Measurements from ENCODE around the gene PI4KA. TPM values are rescaled to one million over a fixed set of nuclear protein-coding genes. Genes with fewer than 3 reads are reported as not detected.
"Not testable (repeated sequence)": the region's sequence is repeated elsewhere in the genome, so short reads cannot be mapped to it uniquely, and the experiment has no call there.

Gene PI4KA
- total RNA-seq, 1 donor from 2014 or later, result 140 TPM

- DNase-seq (ENCODE audit: low spot score, unreplicated experiment), result peak; percentile 22
- H3K4me3 Mint-ChIP-seq (ENCODE audit: low read depth), result peak overlapping the region; percentile 29
- not testable (repeated sequence) for H3K36me3 Mint-ChIP-seq (ENCODE audit: insufficient read depth); H3K4me1 Mint-ChIP-seq (ENCODE audit: low read depth); H3K27ac Mint-ChIP-seq; H3K9me3 Mint-ChIP-seq (ENCODE audit: low read depth)
- TF ChIP-seq CTCF (IDR thresholded peaks at IDR 0.05; ENCODE audit: unreplicated experiment), result peak; percentile 36
- peaks cover 16% of the 10 kb centered on the region for H3K27me3 Mint-ChIP-seq
Observed at GRCh38 chr22:20703816-20704609, 154.6 kb downstream of the PI4KA start.

- not testable (repeated sequence) for H3K4me1 Mint-ChIP-seq (ENCODE audit: low read depth); DNase-seq (ENCODE audit: low spot score, unreplicated experiment); H3K36me3 Mint-ChIP-seq (ENCODE audit: insufficient read depth); H3K9me3 Mint-ChIP-seq (ENCODE audit: low read depth)
- H3K27me3 Mint-ChIP-seq, result peaks cover 16% of the 10 kb centered on the region
- H3K27ac Mint-ChIP-seq, result peak overlapping the region; percentile 59
- peak overlapping the region; percentile 58 for H3K4me3 Mint-ChIP-seq (ENCODE audit: low read depth)
Observed at GRCh38 chr22:20703414-20703806, 155.2 kb downstream of the PI4KA start.

- peak overlapping the region; percentile 100 for H3K27ac Mint-ChIP-seq
- H3K27me3 Mint-ChIP-seq, result peaks cover 16% of the 10 kb centered on the region
- DNase-seq (ENCODE audit: low spot score, unreplicated experiment), result peak; percentile 89
Observed at GRCh38 chr22:20702546-20703413, 155.8 kb downstream of the PI4KA start.

GRCh38 chr22:20702175-20702545 is 156.5 kb downstream of the PI4KA start:
- Mint-ChIP-seq H3K27me3 (peaks cover 16% of the 10 kb centered on the region), H3K4me3 (ENCODE audit: low read depth) (peak overlapping the region; percentile 93), H3K27ac (peak overlapping the region; percentile 92)
- not testable (repeated sequence) for DNase-seq (ENCODE audit: low spot score, unreplicated experiment); H3K4me1 Mint-ChIP-seq (ENCODE audit: low read depth); H3K9me3 Mint-ChIP-seq (ENCODE audit: low read depth); H3K36me3 Mint-ChIP-seq (ENCODE audit: insufficient read depth)

More at GRCh38 chr22:20702546-20703413, 155.8 kb downstream of the PI4KA start:
- peak overlapping the region; percentile 93 for H3K4me3 Mint-ChIP-seq (ENCODE audit: low read depth)
- H3K36me3 Mint-ChIP-seq (ENCODE audit: insufficient read depth); H3K9me3 Mint-ChIP-seq (ENCODE audit: low read depth); H3K4me1 Mint-ChIP-seq (ENCODE audit: low read depth): not testable (repeated sequence)

- H3K4me1 Mint-ChIP-seq (ENCODE audit: low read depth); H3K9me3 Mint-ChIP-seq (ENCODE audit: low read depth); DNase-seq (ENCODE audit: low spot score, unreplicated experiment); H3K36me3 Mint-ChIP-seq (ENCODE audit: insufficient read depth): not testable (repeated sequence)
- Mint-ChIP-seq H3K4me3 (ENCODE audit: low read depth) (peak overlapping the region; percentile 93), H3K27ac (peak overlapping the region; percentile 92), H3K27me3 (peaks cover 16% of the 10 kb centered on the region)
Observed at GRCh38 chr22:20701680-20702136, 156.9 kb downstream of the PI4KA start.

- DNase-seq (ENCODE audit: low spot score, unreplicated experiment); H3K4me1 Mint-ChIP-seq (ENCODE audit: low read depth); H3K36me3 Mint-ChIP-seq (ENCODE audit: insufficient read depth); H3K27ac Mint-ChIP-seq; H3K9me3 Mint-ChIP-seq (ENCODE audit: low read depth); H3K4me3 Mint-ChIP-seq (ENCODE audit: low read depth): not testable (repeated sequence)
- peaks cover 11% of the 10 kb centered on the region for H3K27me3 Mint-ChIP-seq
Observed at GRCh38 chr22:20700347-20700746, 158.3 kb downstream of the PI4KA start.

- H3K9me3 Mint-ChIP-seq (ENCODE audit: low read depth); H3K27me3 Mint-ChIP-seq; H3K4me3 Mint-ChIP-seq (ENCODE audit: low read depth); DNase-seq (ENCODE audit: low spot score, unreplicated experiment); H3K4me1 Mint-ChIP-seq (ENCODE audit: low read depth); H3K27ac Mint-ChIP-seq; H3K36me3 Mint-ChIP-seq (ENCODE audit: insufficient read depth): not testable (repeated sequence)
Observed at GRCh38 chr22:20699856-20700255, 158.8 kb downstream of the PI4KA start.

- H3K27me3 Mint-ChIP-seq; H3K27ac Mint-ChIP-seq; H3K4me1 Mint-ChIP-seq (ENCODE audit: low read depth); H3K36me3 Mint-ChIP-seq (ENCODE audit: insufficient read depth); H3K9me3 Mint-ChIP-seq (ENCODE audit: low read depth); H3K4me3 Mint-ChIP-seq (ENCODE audit: low read depth): not testable (repeated sequence)
- DNase-seq (ENCODE audit: low spot score, unreplicated experiment), result peak; percentile 80
- peak; percentile 80 for TF ChIP-seq CTCF (IDR thresholded peaks at IDR 0.05; ENCODE audit: unreplicated experiment)
Observed at GRCh38 chr22:20697481-20698113, 161.0 kb downstream of the PI4KA start.

- not testable (repeated sequence) for H3K4me3 Mint-ChIP-seq (ENCODE audit: low read depth); H3K27ac Mint-ChIP-seq; DNase-seq (ENCODE audit: low spot score, unreplicated experiment); H3K27me3 Mint-ChIP-seq; H3K4me1 Mint-ChIP-seq (ENCODE audit: low read depth); H3K9me3 Mint-ChIP-seq (ENCODE audit: low read depth); H3K36me3 Mint-ChIP-seq (ENCODE audit: insufficient read depth)
Observed at GRCh38 chr22:20696056-20696455, 162.6 kb downstream of the PI4KA start.

GRCh38 chr22:20695205-20695604 is 163.4 kb downstream of the PI4KA start:
- H3K4me3 Mint-ChIP-seq (ENCODE audit: low read depth); DNase-seq (ENCODE audit: low spot score, unreplicated experiment); H3K27ac Mint-ChIP-seq; H3K9me3 Mint-ChIP-seq (ENCODE audit: low read depth); H3K27me3 Mint-ChIP-seq; H3K36me3 Mint-ChIP-seq (ENCODE audit: insufficient read depth); H3K4me1 Mint-ChIP-seq (ENCODE audit: low read depth): not testable (repeated sequence)

All from progenitor cell of endocrine pancreas (in vitro differentiated cells).